GM19324 (cell line): ENCODE results near the gene C1QTNF8.

Source experiments
- ATAC-seq: cut with Tn5 transposase; IDR thresholded peaks from one replicate; pipeline ENCODE4 v1.9.1; 2021; ENCODE audit warnings: mild to moderate bottlenecking, moderate library complexity; ENCODE audit not compliant: unreplicated experiment, low FRiP score

C1QTNF8 gene

DNA sequence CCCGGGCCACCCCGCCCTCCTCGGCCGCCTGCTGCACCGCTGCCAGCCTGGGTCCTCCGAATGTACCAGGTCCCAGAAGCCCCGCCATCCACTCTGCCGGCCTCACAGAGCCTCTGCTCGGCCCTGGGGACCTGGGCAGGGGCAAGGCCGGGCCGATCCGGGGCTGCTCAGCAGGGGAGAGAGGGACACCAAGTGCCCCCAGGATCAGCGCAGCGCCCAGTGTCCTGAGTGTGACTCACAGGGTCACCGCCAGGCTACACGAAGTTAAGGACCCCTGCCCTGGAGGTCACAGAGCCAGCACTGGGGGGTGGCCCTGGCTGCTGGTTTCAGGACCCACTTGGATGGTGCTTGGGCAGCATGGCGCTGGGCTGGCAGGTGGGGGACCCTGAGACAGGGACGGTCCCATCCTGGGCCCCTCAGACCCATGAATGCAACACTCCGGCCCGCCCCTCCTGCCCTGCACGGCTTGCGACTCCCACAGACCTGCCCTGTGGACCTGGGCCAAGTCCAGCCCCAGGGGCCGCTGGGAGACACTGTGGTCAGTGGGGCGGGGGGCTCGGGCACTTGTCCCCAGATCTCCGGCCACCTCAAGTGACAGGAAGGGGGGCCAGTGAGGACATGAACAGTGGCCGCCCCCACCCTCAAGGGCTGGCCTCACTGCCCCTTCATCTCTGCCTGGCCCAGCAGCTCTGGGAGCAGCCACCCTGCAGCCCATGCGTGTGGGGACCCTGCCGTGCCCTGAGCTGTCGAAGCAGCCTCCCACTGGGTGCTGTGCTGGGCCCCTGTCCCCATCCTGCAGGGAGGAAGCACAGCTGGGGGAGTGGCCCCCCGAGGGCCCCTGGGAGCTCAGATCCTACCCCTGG is 46.7 kb downstream of the C1QTNF8 start:
- no peak for ATAC-seq

DNA sequence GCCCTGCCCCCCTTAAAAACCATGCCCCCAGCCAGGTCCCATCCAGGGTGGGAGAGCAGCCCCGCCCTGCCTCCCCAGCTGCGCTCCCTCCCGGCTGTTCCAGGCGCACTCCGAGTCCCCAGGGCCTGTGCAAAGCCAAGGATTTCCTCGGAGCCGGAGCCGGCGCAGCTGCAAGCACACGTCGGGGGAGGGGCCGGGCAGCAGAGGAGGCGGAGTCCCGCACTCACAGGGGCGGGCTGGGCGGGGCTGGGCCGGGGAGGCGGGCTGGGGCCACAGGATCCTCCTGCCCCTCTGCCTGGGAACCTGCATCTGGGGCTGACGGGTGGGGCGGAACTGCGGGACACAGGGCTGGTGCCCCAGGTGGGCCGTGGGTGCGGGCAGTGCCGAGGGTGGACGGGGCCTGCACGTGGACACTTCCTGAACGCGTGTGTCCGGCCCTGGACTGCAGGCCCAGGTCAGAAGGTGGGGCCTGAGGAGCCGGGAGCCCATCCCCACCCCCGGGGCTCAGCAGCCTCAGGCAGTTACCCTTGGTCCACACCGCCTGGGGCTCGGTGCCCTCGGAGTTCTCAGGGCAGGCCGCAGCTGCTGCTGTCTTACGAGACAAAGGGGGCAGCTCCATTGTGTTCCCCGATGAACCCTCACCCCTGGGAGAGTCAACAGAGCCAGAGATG is 47.5 kb downstream of the C1QTNF8 start:
- no peak for ATAC-seq

DNA sequence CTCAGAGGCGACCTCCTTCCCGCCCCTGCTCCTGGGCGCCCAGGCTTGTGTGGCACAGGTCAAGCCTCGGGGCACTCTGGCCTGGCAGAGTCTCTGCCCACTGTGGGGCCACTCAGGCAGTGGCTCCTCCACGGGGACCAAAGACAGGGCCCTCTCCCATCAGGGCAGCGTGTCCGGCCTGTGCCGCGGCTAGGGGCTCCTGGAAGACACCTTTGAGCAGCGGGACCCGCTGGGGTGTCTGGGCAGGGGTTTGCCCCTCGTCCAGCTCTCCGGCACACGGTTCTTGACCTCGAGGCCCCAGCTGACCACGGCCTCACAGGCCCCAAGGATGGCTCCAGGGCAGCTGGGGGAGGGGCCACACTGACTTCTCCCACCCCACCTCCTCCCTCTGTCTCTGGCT is 48.2 kb downstream of the C1QTNF8 start:
- ATAC-seq = no peak

GRCh38 chr16:1047123-1047522 is 48.9 kb downstream of the C1QTNF8 start:
- ATAC-seq = no peak

GRCh38 chr16:1045993-1046911 is 49.8 kb downstream of the C1QTNF8 start:
- no peak for ATAC-seq

GRCh38 chr16:1045310-1045992 is 50.6 kb downstream of the C1QTNF8 start:
- ATAC-seq = no peak

DNA sequence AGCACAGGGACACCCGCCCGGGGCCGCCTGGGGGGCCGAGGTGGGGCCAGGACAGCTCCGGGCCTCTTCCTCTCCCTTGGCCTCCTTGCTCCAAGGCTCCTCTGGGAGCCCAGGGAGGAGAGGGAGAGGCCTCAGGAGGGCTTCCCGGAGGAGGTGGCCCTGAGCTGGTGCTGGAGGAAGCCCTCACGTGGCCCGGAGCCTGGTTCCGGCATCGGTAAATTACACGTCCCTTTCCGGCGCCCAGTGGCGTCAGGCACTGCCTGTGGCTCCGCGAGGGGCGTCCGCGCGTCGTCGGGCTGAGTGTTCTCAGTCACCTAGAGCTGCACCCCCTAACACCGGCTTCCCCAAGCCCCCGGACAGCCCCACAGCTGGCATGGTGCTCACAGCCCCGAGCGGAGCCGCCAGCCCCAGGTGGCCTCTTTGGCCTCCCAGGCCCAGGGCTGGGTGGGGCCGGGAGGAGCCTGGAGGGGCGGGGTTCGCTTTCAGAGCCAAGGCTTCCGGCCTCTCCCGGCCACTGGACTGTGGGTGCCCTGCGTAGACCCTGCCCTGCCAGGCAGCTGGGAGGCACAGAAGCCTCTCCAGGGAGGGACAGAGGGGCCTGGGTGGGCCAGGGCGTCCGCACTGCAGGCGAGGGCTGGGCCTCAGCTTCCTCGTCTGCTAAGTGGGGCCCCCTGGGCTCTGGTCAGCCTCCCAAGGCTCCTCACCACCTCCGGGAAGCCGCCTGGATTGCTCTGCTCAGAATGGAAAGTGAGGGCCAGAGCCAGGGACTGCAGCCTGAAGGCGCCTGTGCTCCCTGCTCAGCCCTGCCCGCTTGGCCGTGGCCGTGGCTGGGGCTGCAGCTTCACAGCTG is 51.4 kb downstream of the C1QTNF8 start:
- ATAC-seq = no peak

GRCh38 chr16:1043881-1044451 is 52.1 kb downstream of the C1QTNF8 start:
- no peak for ATAC-seq

DNA sequence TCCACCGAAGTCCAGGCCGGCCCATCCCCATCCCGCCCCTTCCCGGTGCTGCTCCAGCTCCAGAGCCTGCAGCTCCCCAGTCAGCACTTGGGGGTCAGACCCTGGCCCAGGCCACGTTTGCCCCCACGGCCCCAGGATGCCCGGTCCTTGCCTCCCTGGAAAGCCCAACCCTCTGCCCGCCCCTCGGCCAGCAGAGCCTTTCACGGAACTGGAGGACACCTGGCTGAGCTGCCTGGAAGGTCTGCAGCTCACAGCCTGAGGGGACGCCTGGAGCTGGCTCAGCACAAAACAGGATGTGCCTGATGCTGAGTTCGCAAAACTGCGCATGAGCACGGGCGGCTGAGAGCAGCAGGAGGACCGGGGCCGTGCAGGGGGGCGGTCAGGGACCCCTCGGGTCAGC is 53.2 kb downstream of the C1QTNF8 start:
- no peak for ATAC-seq

- ATAC-seq = no peak
Observed at GRCh38 chr16:1042049-1042744, 53.8 kb downstream of the C1QTNF8 start.

DNA sequence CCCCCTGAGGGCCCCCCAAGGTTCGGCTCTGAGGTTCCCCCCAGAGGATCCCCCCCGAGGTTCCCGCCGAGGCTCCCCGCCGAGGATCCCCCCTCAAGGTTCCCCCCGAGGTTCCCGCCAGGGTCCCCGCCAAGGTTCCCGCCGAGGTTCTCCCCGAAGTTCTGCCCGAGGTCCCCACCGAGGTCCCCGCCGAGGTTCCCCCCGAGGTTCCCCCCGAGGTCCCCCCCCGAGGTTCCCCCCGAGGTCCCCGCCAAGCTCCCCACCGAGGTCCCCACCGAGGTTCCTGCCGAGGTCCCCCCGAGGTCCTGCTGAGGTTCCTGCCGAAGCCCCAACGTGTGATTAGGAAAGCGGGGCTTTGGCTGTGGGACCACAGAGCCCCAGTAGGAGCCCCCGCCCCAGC is 55.7 kb downstream of the C1QTNF8 start:
- no peak for ATAC-seq

- no peak for ATAC-seq
Observed at GRCh38 chr16:1039762-1040161, 56.3 kb downstream of the C1QTNF8 start.

DNA sequence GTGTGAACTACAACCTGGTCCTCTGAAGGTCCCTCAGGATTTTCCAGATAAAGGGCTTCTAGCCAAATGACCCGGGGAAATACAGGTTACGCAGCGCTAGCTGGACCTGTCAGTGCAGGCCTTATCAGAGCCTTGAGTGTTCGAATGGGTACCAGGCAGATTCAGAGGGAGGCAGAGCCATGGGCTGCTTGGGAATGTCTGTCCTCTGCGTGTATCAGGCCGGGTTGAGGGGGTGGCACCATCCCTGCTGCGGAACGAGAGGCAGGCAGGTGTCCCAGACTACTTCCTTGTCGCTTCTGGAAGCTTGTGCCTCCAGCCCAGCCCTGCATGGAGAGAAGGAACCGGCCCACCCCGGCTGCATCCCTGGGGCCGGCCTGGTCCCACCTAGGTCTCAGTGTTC is 57.1 kb downstream of the C1QTNF8 start:
- ATAC-seq = no peak
